ENCODE measurements around the gene DTWD2.
"Not testable (repeated sequence)": the region's sequence is repeated elsewhere in the genome, so short reads cannot be mapped to it uniquely, and the experiment has no call there.

Gene DTWD2

GRCh38 chr5:118996098-118996497 is 7.8 kb upstream of the DTWD2 start:
- no peak for DNase-seq

- DNase-seq: no peak
These were observed 6.2 kb upstream of the DTWD2 start for GRCh38 chr5:118994595-118994994.

DNA sequence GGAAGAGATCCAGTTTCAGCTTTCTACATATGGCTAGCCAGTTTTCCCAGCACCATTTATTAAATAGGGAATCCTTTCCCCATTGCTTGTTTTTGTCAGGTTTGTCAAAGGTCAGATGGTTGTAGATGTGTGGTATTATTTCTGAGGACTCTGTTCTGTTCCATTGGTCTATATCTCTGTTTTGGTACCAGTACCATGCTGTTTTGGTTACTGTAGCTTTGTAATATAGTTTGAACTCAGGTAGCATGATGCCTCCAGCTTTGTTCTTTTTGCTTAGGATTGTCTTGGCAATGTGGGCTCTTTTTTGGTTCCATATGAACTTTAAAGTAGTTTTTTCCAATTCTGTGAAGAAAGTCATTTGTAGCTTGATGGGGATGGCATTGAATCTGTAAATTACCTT is 4.8 kb upstream of the DTWD2 start:
- DNase-seq: not testable (repeated sequence)

DNA sequence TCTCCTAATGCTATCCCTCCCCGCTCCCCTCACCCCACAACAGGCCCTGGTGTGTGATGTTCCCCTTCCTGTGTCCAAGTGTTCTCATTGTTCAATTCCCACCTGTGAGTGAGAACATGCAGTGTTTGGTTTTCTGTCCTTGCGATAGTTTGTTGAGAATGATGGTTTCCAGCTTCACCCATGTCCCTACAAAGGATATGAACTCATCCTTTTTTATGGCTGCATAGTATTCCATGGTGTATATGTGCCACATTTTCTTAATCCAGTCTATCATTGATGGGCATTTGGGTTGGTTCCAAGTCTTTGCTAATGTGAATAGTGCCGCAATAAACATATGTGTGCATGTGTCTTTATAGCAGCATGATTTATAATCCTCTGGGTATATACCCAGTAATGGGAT is 3.7 kb upstream of the DTWD2 start:
- not testable (repeated sequence) for DNase-seq

DNA sequence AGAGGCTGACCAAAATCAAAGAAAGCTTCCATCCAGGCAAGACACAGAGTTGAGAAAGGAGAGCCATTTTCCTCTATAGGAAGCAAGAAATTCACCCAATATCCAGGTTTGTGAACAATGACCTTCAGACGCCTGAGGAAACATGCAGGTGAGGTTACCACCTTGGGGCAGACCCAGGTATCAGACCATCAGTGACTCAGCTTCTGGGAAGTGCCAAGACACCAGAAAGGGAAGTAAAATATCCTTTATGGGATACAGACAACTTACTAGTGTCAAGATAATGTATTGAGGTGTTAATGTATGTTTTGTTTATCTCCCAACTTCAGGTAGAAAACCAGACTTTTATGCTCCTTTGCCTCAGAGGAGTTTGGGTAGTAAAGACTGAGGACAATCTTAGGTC is 2.2 kb upstream of the DTWD2 start:
- no peak for DNase-seq

DNA sequence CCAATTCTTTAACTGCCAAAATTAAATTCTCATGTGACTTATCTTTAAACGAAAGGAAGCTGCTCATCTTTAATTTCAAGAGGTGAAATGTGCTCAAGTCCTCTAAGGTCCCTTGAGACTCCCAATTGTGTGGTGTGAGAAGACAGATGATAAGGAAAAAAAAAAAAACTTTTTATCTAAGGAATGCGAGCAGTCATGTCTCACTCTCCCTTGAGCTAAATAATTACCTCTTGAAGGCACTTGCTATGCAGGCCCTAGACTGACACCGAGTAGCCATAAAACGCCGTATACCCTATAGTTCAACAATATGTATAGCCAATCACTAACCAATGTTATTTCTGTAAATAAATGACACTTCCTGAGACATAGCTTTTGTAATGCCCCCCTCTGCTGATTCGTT is 1.5 kb upstream of the DTWD2 start:
- DNase-seq: no peak

- DNase-seq: no peak
These were observed 476 bp upstream of the DTWD2 start for GRCh38 chr5:118988866-118989180.

DNA sequence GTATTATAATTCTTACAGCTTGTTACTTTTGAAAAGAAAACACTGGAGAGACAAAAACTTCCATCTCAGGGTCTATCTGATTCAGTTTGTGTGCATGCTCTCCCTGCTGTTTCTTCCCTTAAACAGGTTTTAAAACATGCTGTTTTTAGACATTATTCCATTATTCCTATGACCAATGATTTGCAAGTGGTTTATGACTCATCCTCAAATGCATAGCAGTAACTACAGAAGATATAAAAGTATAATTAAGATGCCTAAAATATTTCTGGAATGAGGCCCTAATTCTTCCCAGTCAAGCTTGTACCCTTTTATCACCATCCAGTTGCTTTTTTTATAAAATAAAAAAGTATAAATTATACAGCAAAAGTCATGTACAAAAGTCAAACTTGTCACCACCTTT is 3.7 kb downstream of the DTWD2 start:
- DNase-seq: no peak

GRCh38 chr5:118981783-118982182 is 6.6 kb downstream of the DTWD2 start:
- DNase-seq: no peak

DNA sequence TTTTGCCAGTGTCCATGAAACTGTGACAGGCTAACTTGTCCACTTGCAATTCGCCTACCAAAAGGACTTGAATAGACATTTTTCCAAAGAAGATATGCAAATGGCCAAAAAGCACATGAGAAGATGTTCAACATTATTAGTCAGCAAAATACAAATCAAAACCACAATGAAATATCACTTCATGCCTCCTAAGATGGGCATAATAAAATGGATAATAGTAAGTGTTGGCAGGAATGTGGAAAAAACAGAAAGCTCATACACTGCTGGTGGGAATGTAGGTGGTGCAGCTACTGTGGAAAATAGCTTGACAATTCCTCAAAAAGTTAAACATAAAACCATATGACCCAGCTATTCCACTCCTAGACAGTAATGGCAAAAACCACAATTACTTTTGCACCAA is 7.9 kb downstream of the DTWD2 start:
- no peak for DNase-seq

DNA sequence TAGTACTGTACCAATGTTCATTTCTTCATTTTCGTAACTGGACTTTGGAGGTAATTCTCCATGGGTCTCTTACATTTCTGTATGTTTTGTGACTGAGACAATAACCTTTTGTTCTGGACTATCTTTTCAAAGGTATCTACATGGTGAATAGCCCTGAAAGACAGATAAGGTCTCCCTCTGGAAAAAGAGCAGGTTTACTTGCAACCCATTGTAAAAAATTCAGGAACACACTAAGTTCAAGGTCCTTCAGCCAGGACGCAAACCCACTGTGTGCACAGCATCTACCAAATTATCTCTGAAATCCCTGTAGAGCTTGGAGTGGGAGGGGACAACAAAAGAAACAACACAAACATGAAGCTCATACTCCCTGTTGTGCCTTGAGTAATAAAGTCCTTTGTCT is 8.3 kb downstream of the DTWD2 start:
- DNase-seq: no peak

GRCh38 chr5:118973779-118974445 is 14.4 kb downstream of the DTWD2 start:
- not testable (repeated sequence) for DNase-seq

GRCh38 chr5:118968925-118969375 is 19.4 kb downstream of the DTWD2 start:
- no peak for DNase-seq

DNA sequence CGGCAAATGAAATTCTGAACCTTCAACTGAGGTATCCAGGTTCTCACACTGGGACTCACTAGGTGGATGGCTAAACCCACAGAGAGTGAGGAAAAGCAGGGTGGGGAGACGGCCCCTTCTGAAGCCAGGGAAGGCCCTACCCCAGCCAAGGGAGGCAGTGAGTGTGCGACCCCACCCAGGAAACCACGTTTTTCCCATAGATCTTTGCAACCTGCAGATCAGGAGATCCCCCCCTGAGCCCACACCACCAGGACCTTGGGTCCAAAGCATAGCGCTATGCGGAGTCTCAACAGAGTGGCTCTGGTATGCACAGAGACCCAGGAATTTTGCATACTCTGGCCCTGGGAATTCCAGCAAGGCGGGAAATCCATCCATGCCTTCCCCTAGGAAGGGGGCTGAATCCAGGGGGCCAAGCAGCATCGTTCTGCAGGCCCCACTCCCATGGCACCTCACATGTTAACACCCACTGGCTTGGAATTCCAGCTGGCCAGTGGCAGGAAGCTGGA is 19.9 kb downstream of the DTWD2 start:
- no peak for DNase-seq

GRCh38 chr5:118967059-118967508 is 21.3 kb downstream of the DTWD2 start:
- no peak for DNase-seq

- DNase-seq: no peak
These were observed 22.5 kb downstream of the DTWD2 start for GRCh38 chr5:118965890-118966289.

DNA sequence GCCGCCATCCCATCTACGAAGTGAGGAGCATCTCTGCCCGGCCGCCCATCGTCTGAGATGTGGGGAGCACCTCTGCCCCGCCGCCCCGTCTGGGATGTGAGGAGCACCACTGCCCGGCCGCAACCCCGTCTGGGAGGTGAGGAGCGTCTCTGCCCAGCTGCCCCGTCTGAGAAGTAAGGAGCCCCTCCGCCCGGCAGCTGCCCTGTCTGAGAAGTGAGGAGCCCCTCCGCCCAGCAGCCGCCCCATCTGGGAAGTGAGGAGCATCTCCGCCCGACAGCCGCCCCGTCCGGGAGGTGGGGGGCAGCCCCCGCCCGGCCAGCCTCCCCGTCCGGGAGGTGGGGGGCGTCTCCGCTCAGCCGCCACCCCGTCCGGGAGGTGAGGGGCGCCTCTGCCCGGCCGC is 23.4 kb downstream of the DTWD2 start:
- DNase-seq: not testable (repeated sequence)

DNA sequence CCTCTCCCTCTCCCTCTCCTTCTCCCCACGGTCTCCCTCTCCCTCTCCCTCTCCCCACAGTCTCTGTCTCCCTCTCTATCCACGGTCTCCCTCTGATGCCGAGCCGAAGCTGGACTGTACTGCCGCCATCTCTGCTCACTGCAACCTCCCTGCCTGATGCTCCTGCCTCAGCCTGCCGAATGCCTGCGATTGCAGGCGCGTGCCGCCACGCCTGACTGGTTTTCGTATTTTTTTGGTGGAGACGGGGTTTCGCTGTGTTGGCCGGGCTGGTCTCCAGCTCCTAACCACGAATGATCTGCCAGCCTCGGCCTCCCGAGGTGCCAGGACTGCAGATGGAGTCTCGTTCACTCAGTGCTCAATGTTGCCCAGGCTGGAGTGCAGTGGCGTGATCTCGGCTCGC is 24.0 kb downstream of the DTWD2 start:
- DNase-seq: not testable (repeated sequence)

- no peak for DNase-seq
These were observed 25.2 kb downstream of the DTWD2 start for GRCh38 chr5:118963169-118963568.

- no peak for DNase-seq
These were observed 27.8 kb downstream of the DTWD2 start for GRCh38 chr5:118960557-118960956.

GRCh38 chr5:118956727-118957126 is 31.6 kb downstream of the DTWD2 start:
- no peak for DNase-seq

- no peak for DNase-seq
These were observed 34.7 kb downstream of the DTWD2 start for GRCh38 chr5:118953652-118954005.

DNA sequence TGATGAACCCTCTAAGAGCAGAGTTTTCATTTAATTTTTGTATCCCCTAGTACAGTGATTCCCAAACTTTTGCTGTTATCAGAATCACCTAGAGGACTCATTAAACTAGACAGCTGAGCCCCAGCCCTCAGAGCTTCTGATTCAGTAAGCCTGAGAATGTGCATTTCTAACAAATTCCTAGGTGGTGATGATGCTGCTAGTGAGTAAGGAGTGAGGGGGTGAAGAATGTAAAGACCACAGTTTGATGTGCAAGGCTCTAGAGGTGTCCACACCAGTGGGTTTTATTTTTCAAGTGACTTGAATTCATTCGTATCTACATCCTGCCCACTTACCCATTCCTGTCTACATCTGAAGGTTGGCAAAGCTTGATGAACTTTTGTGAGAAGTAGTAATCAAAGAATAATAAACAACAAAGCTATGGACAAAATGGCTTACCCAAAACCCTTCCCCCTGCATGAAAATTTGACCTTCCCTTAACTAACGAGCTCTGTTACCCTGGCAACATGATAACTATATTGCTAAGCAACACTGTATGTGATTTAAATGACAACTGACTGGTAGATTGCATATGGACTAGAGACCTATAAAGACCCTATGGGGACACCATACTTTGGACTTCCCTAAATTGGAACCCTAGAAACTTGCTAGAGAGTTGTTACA is 35.2 kb downstream of the DTWD2 start:
- no peak for DNase-seq

GRCh38 chr5:118952306-118952705 is 36.0 kb downstream of the DTWD2 start:
- not testable (repeated sequence) for DNase-seq

DNA sequence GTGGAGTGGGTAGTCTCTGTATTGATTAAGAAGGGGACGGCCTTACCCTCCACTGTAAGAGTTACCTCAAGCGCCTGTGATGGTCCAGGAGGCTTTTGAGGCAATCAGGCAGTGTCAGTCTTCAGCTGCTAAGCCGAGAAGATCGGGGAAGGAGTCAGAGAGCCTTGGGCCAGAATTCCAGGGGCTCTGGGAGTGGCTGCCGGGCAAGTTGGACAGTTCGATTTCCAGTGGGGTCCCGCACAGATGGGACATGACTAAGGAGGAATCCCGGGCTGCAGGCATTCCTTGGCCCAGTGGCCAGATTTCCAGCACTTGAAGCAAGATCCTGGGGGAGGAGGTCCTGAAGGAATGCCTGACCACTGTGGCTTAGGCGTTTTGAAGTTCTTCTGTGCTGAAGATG is 38.0 kb downstream of the DTWD2 start:
- DNase-seq: not testable (repeated sequence)

Data from activated CD8-positive, alpha-beta memory T cell treated with anti-CD3 and anti-CD28 coated beads for 24 hours (primary cell).